Astrocyte (in vitro differentiated cells and primary cell): ENCODE measurements around the gene IPCEF1.

ENCODE experiments used
- EZH2 ChIP-seq: IDR thresholded peaks from 2 replicates; pipeline ENCODE4 v1.6.1; 2012; ENCODE audit warnings: mild to moderate bottlenecking, low read length, inconsistent platforms; ENCODE audit not compliant: insufficient read depth
- TF ChIP-seq, protein P1 (sequence below): IDR thresholded peaks from 2 replicates; pipeline ENCODE4 v1.5.1; 2011; ENCODE audit warnings: low read depth, mild to moderate bottlenecking, inconsistent platforms, low read length, moderate library complexity; ENCODE audit not compliant: insufficient read depth

DNA sequence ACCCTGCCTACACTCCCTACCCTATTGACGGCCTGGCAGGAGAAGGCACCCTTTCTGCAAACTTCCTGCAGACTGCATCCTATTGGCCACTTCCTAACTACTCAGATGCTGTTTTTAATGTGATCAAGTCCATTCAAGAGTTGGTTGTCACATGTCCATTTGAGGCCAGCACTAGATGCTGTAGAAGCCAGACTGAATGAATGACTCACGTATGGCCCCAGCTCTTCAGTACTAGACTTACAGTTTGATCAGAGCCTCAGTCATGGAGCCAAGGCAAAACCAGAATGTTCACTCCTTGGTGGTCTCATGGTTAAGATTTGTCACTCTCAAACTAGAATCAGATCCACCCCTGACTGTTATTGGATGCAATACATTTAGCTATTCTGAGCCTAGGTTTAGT, 215.9 kb downstream of the IPCEF1 start:
- TF ChIP-seq, protein P1, sequence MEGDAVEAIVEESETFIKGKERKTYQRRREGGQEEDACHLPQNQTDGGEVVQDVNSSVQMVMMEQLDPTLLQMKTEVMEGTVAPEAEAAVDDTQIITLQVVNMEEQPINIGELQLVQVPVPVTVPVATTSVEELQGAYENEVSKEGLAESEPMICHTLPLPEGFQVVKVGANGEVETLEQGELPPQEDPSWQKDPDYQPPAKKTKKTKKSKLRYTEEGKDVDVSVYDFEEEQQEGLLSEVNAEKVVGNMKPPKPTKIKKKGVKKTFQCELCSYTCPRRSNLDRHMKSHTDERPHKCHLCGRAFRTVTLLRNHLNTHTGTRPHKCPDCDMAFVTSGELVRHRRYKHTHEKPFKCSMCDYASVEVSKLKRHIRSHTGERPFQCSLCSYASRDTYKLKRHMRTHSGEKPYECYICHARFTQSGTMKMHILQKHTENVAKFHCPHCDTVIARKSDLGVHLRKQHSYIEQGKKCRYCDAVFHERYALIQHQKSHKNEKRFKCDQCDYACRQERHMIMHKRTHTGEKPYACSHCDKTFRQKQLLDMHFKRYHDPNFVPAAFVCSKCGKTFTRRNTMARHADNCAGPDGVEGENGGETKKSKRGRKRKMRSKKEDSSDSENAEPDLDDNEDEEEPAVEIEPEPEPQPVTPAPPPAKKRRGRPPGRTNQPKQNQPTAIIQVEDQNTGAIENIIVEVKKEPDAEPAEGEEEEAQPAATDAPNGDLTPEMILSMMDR = no peak
- TF ChIP-seq EZH2 = no peak
